NCI-H82 (cell line): ENCODE results near the gene BMP2.

Source experiments
- DNase-seq: peaks from one replicate; lab custom pipeline; 2025; lab: John Stamatoyannopoulos, UW

BMP2 gene

DNA sequence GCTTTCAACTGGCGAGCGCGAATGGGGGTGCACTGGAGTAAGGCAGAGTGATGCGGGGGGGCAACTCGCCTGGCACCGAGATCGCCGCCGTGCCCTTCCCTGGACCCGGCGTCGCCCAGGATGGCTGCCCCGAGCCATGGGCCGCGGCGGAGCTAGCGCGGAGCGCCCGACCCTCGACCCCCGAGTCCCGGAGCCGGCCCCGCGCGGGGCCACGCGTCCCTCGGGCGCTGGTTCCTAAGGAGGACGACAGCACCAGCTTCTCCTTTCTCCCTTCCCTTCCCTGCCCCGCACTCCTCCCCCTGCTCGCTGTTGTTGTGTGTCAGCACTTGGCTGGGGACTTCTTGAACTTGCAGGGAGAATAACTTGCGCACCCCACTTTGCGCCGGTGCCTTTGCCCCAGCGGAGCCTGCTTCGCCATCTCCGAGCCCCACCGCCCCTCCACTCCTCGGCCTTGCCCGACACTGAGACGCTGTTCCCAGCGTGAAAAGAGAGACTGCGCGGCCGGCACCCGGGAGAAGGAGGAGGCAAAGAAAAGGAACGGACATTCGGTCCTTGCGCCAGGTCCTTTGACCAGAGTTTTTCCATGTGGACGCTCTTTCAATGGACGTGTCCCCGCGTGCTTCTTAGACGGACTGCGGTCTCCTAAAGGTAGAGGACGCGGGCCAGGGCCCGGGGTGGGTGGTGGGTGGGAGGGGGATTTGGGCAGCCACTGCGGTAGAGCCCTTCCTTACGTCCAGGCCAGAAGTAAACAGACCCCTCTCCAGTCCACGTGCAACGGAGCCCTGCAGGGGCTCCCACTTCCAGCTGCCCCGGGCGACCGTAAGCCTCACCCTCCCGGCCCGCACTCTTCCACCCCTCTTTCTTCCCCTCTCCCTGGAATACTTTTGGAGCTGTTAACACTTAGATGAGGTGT is 998 bp downstream of the BMP2 start:
- peak; percentile 16 for DNase-seq

DNA sequence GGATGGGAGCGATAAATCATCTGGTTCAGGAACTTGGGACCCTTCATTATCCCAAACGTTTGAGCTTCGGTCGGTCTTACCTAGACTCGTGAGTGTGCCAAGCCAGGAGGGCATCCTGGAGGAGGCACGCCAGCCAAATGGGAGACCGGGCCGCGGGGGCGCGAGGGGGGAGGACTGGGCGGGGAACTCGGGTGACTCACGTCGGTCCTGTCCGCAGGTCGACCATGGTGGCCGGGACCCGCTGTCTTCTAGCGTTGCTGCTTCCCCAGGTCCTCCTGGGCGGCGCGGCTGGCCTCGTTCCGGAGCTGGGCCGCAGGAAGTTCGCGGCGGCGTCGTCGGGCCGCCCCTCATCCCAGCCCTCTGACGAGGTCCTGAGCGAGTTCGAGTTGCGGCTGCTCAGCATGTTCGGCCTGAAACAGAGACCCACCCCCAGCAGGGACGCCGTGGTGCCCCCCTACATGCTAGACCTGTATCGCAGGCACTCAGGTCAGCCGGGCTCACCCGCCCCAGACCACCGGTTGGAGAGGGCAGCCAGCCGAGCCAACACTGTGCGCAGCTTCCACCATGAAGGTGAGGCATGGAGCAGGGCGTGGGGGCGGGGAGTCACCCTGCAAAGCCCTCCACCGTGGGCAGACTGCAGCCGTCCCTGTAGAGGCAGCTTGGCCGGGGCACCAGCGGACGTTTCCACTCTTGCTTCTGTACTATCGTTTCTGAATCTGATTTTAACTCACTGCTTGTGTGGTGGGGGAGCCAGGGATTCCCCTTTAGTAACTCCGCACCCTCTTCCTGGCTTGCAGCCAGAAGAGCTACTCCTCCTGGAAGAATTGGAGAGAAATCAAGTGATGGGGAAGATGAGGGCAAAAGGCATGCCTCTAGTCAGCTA is 2.7 kb downstream of the BMP2 start:
- DNase-seq: peak; percentile 37

DNA sequence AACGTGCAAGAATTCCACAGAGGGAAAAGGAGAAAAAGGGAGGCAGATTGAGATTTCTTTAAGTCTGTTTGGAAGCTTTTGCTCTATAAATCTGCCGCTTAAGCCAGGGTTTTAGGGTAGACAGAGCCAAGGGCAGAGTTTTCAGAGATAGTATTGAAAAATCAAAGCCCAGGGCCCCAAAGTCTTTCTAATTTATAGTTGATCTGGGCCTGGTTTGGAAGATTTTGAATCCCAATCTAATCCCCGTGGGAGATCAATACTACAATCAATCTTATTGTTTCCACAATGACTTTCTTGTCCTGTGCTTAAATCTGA is 3.3 kb downstream of the BMP2 start:
- no peak for DNase-seq

DNA sequence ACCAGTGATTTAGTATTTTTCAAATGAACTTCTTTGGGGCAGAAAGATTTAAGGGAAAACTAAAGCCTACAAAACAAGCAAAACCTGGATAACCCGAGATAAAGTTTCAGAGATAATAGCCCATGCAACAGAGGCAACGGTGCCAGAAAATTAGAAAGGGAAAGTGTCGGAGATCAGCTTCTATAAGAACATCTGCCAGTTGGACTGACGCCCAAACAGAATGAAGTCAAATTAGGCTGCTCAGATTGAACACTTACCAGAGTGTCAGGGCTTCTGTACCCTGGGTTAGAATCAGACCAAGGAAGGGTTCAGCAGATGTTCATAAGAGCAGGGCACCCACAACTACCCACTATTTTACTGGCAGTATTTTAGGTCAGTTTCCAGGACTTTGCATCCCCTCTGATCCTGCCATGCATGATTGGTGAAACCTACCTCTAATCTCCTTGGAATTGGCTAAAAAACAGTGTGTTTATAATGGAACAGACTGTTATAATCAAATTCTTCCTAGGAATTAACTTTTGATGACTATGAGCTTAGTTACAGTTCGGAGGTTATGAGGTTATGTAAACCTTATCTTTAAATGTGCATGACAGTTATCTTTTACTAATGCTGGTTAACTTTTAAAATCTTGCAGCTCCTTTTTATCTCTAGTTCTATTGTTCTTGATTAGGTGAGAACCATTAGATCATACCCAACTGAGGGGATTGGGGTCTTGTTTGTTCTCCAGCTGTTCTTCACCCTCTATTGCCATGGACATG is 13.1 kb downstream of the BMP2 start:
- peak; percentile 40 for DNase-seq

DNA sequence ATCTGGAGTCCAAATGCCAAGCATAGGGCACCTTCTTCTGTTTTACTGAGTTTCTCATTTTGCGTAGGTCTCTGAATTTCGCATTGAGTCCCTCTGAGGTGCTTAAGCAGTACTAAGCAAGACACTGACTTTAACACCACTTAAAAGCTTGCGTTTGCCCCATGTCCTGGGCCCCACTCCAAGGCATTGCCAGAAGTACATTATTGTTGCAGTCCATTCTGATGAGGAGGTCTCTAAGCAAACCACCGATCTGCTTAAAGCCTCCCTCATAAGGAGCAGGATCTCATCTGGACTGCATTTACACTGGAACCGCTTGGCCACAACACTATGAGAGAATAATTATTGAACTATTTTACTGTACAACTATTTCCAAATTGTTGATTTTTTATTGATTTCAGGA is 16.3 kb downstream of the BMP2 start:
- DNase-seq: no peak

DNA sequence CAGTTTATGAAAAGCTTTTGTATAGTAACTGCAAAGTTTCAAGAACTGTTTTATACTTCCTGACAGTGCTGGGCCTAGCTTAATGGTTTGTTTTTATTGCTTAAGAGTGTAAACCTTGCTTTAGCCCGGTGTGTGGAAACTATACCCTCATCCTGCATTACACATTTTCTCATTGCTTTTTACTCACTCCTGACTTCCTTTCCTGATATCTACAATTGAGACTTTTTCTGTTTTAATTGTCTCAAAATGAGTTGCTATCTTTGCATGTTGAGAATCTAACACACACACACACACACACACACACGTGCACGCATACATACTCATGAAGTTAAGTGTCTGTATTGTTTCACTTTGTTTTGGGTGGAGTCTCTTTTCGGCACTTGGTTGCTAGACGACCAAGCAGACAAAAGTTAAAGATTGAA is 16.7 kb downstream of the BMP2 start:
- no peak for DNase-seq

DNA sequence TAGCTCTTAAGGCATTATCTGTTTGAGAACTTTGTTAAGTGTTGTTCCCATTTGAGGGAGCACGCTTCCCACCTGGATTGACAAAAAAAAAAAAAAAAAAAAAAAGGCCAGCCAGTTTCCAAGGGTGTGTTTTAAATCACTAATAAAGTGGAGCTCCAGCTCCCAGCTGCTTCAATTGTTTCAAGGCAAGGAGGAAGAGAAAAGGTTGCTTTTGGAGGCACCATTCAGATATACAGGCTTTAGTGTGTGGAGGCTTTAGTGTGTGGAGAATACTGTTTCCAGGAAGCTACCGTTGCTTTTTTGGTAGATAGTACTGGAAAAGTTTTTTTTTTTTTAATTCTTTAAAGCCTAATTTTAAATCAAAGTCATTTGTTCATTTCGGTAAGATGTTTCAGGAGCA is 17.3 kb downstream of the BMP2 start:
- DNase-seq: no peak

DNA sequence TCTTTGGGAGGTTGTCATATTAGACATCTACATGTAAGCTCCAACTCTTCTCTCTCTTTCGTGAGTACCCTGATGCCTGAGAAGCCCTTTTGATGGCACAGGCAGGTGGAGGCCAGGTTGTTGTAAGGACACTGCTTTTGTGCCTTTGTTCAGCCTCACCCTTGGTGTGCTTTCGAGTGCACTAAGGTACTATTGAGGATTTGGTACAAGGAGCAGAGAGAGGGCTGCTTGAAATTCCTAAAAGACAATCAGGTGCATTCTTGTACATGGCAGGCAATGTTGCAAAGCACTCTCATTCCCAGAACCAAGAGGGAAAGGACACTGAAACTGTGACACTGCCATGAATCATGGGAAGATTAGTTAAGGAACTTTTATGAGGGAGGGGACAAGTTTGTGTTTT is 19.1 kb downstream of the BMP2 start:
- DNase-seq: no peak

DNA sequence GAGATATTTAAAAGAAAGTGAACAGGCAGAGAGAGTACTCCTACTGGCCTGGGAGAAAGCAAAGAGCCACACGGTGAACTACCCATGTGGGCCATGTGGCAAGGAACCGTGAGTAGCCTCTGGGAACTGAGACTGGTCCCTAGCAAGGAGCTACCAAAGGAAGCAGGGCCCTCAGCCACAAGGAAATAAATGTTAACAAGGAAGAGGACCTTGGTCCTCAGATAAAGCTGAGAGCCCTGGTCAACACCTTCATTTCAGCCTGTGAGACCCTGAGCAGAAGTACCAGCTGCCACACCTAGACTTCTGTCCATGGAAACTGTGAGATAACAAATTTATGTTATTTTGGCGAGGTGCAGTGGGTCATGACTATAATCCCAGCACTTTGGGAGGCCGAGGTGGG is 25.3 kb downstream of the BMP2 start:
- no peak for DNase-seq

DNA sequence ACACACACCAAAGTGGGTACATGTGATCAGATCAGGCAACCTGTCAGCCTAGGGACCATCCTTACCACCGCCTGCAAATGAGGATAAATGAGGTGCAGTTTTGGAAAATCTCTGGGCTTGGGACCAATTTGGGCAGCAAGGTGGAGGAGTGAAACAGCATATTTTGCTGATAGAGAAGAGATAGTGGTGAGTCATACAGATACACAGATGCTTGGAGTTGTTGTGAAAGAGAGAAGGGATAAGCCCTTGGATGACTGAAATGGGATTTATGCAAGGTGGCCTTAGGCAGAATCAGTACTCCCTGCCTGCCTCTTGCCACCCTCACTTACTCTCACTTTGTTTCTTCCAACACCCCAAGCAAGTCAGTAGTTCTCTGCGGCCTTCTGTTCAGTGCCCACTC is 34.7 kb downstream of the BMP2 start:
- DNase-seq: peak; percentile 5

DNA sequence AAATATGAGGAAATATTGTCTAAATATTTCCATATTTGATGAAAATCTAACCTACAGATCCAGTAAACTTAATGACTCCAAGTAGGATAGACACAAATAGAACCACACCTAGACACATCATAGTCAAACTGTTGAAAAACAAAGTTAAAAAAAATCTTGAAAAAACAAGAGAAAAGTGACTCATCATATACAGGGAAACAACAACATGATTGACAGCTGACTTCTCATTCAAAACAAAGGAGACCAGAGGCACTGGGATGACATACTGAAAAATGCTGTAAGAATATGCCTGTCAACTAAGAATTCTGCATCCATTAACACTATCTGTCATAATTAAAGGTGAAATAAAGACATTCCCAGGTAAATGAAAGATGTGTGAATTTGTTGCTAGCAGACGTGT is 38.8 kb downstream of the BMP2 start:
- no peak for DNase-seq

DNA sequence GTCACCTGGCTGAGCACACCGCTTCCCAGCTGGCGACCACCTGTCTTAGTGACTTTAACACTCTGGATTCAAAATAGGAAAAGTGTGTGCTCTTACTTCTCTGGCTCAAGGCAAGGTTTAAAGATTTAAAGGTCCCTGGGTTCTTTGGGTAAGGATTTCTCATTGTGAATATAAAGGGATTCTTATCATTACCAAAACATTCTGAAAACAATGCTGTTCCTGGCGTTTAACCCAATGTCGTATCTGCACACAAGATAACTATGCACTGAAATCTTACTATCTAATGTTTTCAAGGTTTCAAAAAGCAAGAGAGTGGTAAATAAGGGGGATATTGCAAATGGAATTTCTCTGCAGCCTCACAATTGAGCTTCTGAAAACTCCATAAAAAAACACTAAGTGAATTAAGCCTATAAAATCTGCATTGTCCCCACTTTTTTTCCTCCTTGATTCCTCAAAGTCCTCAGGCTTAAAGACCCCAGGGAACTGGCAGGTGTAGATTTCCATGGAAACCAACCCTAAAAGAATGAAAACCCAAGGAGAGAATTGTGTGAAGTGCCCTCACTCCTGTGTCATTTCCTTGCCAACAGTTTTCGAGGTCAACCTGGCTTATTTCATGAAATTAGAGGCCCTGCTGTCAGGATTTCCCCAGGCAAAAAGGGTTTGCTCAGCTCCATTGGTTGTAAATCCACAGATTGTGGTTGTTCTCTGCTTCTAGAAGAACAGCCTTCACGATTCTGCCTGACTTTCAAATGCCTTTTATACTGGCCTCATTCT is 44.0 kb downstream of the BMP2 start:
- DNase-seq: no peak

DNA sequence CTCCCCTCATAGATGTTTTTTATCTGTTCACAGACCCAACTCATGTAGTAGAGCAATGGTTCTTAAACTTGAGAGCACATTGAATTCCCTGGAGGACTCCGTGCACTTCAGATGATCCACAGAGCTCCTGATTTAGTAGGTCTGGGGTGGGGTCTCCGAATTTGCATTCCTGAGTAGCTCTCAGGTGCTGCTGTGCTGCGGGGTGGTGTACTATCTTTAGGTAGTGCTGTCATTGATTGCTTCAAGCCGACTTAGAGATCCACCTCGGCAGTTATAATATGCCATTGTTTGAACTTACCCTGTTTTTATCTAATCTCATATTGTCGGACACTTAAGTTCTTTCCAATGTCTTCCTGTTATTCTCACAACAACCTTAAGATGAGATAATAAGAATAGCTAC is 45.0 kb downstream of the BMP2 start:
- DNase-seq: no peak

DNA sequence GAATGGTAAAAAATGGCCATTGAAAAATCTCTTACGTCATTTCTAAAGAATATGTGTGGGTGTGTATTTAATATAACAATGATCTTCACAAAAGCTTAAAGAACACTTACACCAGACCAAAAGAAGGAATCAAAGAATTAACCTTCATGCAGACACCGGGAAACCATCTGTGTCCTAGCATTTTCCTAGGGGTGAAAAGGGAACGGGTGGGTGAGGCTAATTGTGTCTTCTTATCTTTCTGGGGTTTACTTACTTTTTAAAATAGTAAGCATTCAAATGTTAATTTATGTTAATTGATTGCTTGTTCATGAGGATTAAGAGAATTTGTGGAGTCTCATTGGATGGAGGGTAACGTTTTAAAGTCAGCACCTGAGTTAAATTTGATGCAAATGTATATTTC is 47.5 kb downstream of the BMP2 start:
- no peak for DNase-seq

DNA sequence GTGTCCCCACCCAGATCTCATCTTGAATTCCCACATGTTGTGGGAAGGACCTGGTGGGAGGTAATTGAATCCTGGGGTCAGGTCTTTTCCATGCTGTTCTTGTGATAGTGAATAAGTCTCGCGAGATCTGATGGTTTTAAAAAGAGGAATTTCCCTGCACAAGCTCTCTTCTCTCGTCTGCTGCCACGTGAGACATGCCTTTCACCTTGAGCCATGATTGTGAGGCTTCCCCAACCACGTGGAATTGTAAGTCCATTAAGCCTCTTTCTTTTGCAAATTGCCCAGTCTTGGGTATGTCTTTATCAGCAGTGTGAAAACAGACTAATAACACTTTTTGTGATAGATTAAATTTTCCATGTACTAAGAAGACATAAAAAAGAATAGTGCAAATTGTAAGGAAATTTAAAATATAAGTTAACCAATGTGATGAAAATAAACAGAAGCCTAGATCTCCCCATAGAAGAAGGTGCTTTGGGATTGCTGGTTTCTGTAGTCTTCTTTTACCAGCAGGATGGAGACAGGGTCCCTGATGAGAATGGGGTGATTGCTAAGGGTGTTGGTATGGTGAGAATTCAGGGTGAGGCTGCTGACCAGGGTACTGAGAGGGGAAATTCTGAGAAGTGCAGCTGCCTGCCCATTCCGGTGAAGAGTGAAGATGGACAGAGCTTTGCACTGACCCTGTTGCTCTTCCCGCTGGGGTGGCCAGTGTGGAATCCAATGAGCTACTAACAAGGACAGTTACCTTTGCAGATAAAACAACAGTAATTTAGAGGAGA is 50.7 kb downstream of the BMP2 start:
- DNase-seq: no peak

DNA sequence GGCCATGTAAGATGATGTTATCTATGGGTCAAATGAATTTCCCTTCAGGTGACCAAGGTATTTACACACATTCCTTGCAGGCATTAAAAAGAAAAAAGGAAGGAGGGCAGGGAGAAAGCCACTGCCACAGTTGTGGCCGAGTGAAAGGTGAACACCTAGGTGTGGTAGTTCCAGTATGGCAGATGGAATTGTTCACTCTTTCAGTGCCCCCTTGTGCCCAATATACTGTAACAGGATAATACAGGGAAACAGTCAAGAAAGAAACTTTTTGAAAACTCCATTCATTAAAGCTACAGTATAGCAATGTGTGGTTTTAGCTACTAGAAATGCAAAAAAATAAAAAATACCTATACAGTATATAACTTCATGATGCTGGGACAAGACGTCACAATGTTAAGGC is 52.1 kb downstream of the BMP2 start:
- peak; percentile 20 for DNase-seq

DNA sequence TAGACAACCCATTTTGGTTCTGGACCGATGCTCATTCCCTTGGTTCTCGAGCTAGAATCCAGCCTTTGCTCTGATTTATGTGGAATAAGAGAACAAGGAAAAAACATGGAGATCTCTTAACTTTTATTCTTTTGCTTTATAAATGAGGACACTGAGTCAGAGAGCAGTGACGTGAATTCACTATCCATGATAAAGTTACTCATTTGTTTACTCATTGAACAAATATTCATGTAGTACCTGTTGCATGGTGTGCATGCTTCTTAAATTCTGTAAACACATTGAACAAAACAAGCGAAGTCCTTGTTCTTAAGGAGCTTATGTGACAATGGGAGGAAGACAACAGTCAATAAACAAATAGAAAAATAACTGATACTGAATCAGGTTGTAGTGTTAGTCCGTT is 56.9 kb downstream of the BMP2 start:
- no peak for DNase-seq

DNA sequence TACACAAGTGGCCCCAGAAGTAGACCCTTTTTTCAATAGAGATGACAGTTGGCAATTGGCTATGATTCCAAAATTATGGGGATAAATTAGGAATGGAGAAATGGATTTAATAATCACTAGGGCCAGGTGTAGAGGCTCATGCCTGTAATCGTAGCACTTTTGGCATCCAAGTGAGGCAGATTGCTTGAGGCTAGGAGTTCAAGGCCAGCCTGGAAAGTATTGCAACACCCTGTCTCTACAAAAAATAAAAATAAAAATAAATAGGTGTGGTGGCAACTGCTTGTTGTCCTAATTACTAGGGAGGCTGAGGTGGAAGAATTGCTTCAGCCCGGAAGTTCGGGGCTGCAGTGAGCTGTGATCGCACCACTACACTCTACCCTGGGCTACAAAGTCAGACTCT is 60.0 kb downstream of the BMP2 start:
- no peak for DNase-seq

DNA sequence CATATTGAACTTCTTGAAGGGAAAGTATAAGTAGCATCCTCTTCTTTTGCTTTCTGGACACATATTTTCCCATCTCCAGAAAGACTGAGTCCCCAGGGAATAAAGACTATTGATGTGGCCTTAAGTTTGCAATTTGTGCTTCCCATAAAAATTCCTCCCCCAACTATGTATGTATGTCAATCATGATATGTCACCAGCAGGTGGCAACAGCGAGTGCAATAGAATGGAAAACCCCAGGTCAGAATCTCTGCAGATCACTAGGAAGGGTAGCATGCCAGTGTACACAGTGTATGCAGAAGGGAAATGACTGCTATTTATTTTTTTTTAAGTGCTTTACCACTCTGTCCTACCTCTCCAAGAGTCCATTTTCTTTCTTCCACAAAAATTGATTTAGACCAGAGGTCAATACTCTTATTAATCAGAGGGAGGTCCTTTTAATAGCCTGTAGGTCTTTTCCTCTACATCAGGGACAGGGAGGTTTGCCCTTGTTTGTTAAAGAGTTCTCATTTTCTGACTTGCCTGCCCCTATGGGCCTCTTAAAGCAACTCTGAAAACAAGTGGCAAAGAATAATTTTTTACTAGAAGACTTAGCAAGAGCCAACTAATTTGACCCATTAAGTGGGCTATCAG is 61.4 kb downstream of the BMP2 start:
- peak; percentile 81 for DNase-seq

DNA sequence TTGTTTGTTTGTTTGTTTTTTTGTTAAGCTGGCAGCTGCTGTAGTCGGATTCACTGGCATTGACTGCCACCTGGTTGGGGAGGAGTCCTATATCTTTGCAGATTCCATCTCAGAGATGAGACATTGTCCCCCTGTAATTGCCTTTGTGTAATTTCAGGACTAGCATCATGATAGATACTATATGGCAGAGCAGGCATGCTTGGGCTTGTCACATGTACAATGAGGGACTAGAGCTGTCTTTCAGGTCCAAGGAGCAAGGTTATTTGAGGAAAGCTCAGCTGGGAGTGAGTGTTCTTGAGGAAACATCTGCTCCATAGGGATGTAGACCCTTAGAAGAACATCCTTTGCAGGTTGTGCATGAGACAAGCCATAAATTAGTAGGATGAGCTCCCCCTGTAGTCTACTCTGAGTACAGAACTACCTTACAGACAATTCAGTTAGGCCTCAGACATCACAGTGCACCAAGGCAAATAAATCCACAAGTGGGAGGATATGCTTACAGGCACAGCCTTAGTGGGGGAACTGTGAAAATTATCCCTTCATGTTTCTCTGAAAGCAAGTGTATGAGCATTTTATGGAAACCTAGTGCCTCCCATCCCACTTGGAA is 62.1 kb downstream of the BMP2 start:
- DNase-seq: peak; percentile 11
